ENCODE results near the gene EPN1. TPM values are rescaled to one million over a fixed set of nuclear protein-coding genes. Genes with fewer than 3 reads are reported as not detected.

EPN1 gene
- total RNA-seq, 1 donor from 2014 or later: 145 TPM

DNA sequence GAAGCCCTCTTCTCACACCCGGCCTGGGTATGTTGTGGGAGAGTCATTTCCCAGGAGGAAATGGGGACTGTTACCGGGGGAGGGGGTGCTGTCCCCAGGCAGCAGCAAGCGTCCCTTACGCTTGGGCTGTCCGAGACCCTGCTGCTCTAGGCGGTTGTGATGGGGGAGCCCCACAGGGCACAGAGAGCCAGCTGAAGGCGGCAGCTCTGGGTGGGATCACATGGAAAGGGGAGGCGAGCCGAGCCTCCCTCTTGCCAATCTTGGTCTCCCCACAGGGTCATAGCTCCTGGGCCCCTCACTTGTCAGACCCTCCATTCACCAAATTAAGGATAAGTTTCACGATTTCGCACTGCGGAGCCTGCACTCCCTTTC is 22.0 kb downstream of the EPN1 start:
- H3K4me3 ChIP-seq (ENCODE audit: insufficient read depth, low read depth, low read length): no peak overlapping the region
- H3K36me3 ChIP-seq (ENCODE audit: insufficient read depth, low read length): peaks cover 5% of the 10 kb centered on the region
- no peaks in the 10 kb centered on the region for H3K4me1 Mint-ChIP-seq (ENCODE audit: low read depth, unreplicated experiment)
- H3K36me3 Mint-ChIP-seq (ENCODE audit: low read depth, unreplicated experiment): peaks cover 24% of the 10 kb centered on the region
- no peaks in the 10 kb centered on the region for H3K4me1 ChIP-seq (ENCODE audit: insufficient read depth, low read length)
- DNase-seq (ENCODE audit: low read depth) (no peak), FAIRE-seq (no peak)
- no peaks in the 10 kb centered on the region for H3K27me3 Mint-ChIP-seq (ENCODE audit: low read depth, unreplicated experiment)
- H3K9me3 ChIP-seq (ENCODE audit: insufficient read depth, low read depth, low read length): no peaks in the 10 kb centered on the region
- no peaks in the 10 kb centered on the region for H4K20me1 ChIP-seq (ENCODE audit: insufficient read depth, low read length)
- H3K27ac ChIP-seq (ENCODE audit: low read depth, low read length): no peak overlapping the region
- H3K27ac Mint-ChIP-seq (ENCODE audit: unreplicated experiment): no peak overlapping the region
- no peak overlapping the region for H2AFZ ChIP-seq (ENCODE audit: low read depth, low read length)
- H3K9me3 Mint-ChIP-seq (ENCODE audit: unreplicated experiment): no peaks in the 10 kb centered on the region
- no peaks in the 10 kb centered on the region for H3K27me3 ChIP-seq (ENCODE audit: insufficient read depth, low read length)
- no peak for TF ChIP-seq EZH2 (IDR thresholded peaks at IDR 0.05; ENCODE audit: insufficient read depth, low read length)
- TF ChIP-seq, protein P1, sequence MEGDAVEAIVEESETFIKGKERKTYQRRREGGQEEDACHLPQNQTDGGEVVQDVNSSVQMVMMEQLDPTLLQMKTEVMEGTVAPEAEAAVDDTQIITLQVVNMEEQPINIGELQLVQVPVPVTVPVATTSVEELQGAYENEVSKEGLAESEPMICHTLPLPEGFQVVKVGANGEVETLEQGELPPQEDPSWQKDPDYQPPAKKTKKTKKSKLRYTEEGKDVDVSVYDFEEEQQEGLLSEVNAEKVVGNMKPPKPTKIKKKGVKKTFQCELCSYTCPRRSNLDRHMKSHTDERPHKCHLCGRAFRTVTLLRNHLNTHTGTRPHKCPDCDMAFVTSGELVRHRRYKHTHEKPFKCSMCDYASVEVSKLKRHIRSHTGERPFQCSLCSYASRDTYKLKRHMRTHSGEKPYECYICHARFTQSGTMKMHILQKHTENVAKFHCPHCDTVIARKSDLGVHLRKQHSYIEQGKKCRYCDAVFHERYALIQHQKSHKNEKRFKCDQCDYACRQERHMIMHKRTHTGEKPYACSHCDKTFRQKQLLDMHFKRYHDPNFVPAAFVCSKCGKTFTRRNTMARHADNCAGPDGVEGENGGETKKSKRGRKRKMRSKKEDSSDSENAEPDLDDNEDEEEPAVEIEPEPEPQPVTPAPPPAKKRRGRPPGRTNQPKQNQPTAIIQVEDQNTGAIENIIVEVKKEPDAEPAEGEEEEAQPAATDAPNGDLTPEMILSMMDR (IDR thresholded peaks at IDR 0.05; ENCODE audit: insufficient read depth, low read depth, low read length): no peak
- H3K9ac ChIP-seq (ENCODE audit: low read length): no peak overlapping the region
- no peak overlapping the region for H3K4me2 ChIP-seq (ENCODE audit: low read length)
- H3K79me2 ChIP-seq (ENCODE audit: insufficient read depth, low read length): no peaks in the 10 kb centered on the region
- H3K4me3 Mint-ChIP-seq (ENCODE audit: unreplicated experiment): no peak overlapping the region

DNA sequence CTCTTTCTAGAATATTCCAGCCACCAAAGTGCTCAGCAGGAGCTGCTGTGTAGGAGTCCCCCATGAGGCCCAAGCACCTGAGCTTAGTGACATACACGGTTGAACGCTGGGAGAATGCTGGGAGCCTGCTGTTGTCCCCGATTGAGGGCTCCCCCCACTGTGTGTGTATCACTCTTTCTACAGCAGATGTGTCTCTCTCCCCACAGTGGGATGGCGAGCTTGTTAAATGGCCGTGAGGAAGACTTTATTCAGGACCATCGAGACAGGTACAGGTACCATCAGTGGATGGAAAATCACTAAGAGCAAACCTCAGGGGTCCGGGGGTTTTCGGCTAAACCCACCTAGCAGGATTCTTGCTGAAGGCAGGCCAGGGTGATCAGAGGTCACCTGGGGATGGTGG is 22.7 kb downstream of the EPN1 start:
- Mint-ChIP-seq H3K4me1 (ENCODE audit: low read depth, unreplicated experiment) (peaks cover 2% of the 10 kb centered on the region), H3K9me3 (ENCODE audit: unreplicated experiment) (no peaks in the 10 kb centered on the region), H3K27ac (ENCODE audit: unreplicated experiment) (no peak overlapping the region), H3K36me3 (ENCODE audit: low read depth, unreplicated experiment) (peaks cover 29% of the 10 kb centered on the region), H3K27me3 (ENCODE audit: low read depth, unreplicated experiment) (no peaks in the 10 kb centered on the region), H3K4me3 (ENCODE audit: unreplicated experiment) (no peak overlapping the region)
- Histone ChIP-seq H3K27me3 (ENCODE audit: insufficient read depth, low read length) (no peaks in the 10 kb centered on the region), H3K36me3 (ENCODE audit: insufficient read depth, low read length) (peaks cover 5% of the 10 kb centered on the region), H3K27ac (ENCODE audit: low read depth, low read length) (no peak overlapping the region), H3K79me2 (ENCODE audit: insufficient read depth, low read length) (no peaks in the 10 kb centered on the region), H3K9ac (ENCODE audit: low read length) (no peak overlapping the region), H3K4me3 (ENCODE audit: insufficient read depth, low read depth, low read length) (no peak overlapping the region), H4K20me1 (ENCODE audit: insufficient read depth, low read length) (no peaks in the 10 kb centered on the region), H3K9me3 (ENCODE audit: insufficient read depth, low read depth, low read length) (no peaks in the 10 kb centered on the region), H3K4me1 (ENCODE audit: insufficient read depth, low read length) (no peaks in the 10 kb centered on the region), H2AFZ (ENCODE audit: low read depth, low read length) (no peak overlapping the region), H3K4me2 (ENCODE audit: low read length) (no peak overlapping the region)
- FAIRE-seq (no peak), DNase-seq (ENCODE audit: low read depth) (no peak)
- no peak for TF ChIP-seq EZH2 (IDR thresholded peaks at IDR 0.05; ENCODE audit: insufficient read depth, low read length)
- TF ChIP-seq, protein P1 (IDR thresholded peaks at IDR 0.05; ENCODE audit: insufficient read depth, low read depth, low read length): no peak

DNA sequence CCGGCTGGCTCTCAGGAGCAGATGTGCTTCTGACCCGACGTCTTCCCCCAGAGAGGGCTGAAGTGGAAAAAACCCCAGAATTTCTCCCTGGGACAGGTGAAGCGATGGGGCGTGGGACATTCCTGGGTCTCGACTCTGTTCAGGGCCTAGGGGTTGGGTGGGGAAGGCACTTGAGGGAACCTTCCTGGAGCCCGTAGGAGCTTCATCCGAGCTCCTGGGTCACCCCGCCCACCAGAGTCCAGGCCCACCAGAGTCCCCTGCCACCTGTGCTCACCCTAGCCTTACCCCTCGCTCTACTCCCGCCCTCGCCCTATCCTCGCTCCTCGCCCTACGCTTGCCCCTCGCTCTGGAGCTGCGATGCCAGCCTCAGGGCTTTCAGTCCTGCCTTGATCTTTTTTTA is 23.2 kb downstream of the EPN1 start:
- H3K9me3 Mint-ChIP-seq (ENCODE audit: unreplicated experiment): no peaks in the 10 kb centered on the region
- H3K27me3 Mint-ChIP-seq (ENCODE audit: low read depth, unreplicated experiment): no peaks in the 10 kb centered on the region
- Histone ChIP-seq H4K20me1 (ENCODE audit: insufficient read depth, low read length) (no peaks in the 10 kb centered on the region), H3K27ac (ENCODE audit: low read depth, low read length) (no peak overlapping the region), H3K4me3 (ENCODE audit: insufficient read depth, low read depth, low read length) (no peak overlapping the region), H3K79me2 (ENCODE audit: insufficient read depth, low read length) (no peaks in the 10 kb centered on the region), H3K9ac (ENCODE audit: low read length) (no peak overlapping the region), H3K36me3 (ENCODE audit: insufficient read depth, low read length) (peaks cover 5% of the 10 kb centered on the region), H3K27me3 (ENCODE audit: insufficient read depth, low read length) (no peaks in the 10 kb centered on the region), H3K4me1 (ENCODE audit: insufficient read depth, low read length) (no peaks in the 10 kb centered on the region), H2AFZ (ENCODE audit: low read depth, low read length) (no peak overlapping the region), H3K4me2 (ENCODE audit: low read length) (no peak overlapping the region), H3K9me3 (ENCODE audit: insufficient read depth, low read depth, low read length) (no peaks in the 10 kb centered on the region)
- H3K4me3 Mint-ChIP-seq (ENCODE audit: unreplicated experiment): no peak overlapping the region
- FAIRE-seq (no peak), DNase-seq (ENCODE audit: low read depth) (no peak)
- TF ChIP-seq, protein P1 (IDR thresholded peaks at IDR 0.05; ENCODE audit: insufficient read depth, low read depth, low read length): no peak
- no peak for TF ChIP-seq EZH2 (IDR thresholded peaks at IDR 0.05; ENCODE audit: insufficient read depth, low read length)
- H3K27ac Mint-ChIP-seq (ENCODE audit: unreplicated experiment): no peak overlapping the region
- H3K4me1 Mint-ChIP-seq (ENCODE audit: low read depth, unreplicated experiment): peaks cover 2% of the 10 kb centered on the region
- H3K36me3 Mint-ChIP-seq (ENCODE audit: low read depth, unreplicated experiment): peaks cover 28% of the 10 kb centered on the region

Data from astrocyte (in vitro differentiated cells and primary cell).